Muscle layer of colon (tissue), 2 donors: Measurements from ENCODE around the gene OPCML.

Experiments used
- H3K27ac ChIP-seq: one replicate; pipeline ENCODE4 v1.7.0; 2013; ENCODE audit warnings: low read depth, mild to moderate bottlenecking, low read length, moderate library complexity
- H3K27me3 ChIP-seq, 2 donors: one replicate each; pipeline ENCODE4 v1.7.0; 2013; ENCODE audit warnings: low read length in 2 of 2, mild to moderate bottlenecking in 2 of 2; ENCODE audit not compliant: insufficient read depth in 2 of 2, control insufficient read depth in 1 of 2
- H3K36me3 ChIP-seq: one replicate; pipeline ENCODE4 v1.7.0; 2013; ENCODE audit warnings: mild to moderate bottlenecking, low read length; ENCODE audit not compliant: insufficient read depth
- H3K4me1 ChIP-seq: one replicate; pipeline ENCODE4 v1.7.0; 2013; ENCODE audit warnings: mild to moderate bottlenecking, low read length; ENCODE audit not compliant: insufficient read depth
- H3K4me3 ChIP-seq, 2 donors: one replicate each; pipeline ENCODE4 v1.7.0; 2013; ENCODE audit warnings: low read length in 2 of 2, low read depth in 1 of 2, mild to moderate bottlenecking in 1 of 2, moderate library complexity in 1 of 2
- H3K9ac ChIP-seq: one replicate; pipeline ENCODE4 v1.7.0; 2013; ENCODE audit warnings: low read length
- H3K9me3 ChIP-seq: one replicate; pipeline ENCODE4 v1.7.0; 2013; ENCODE audit warnings: mild to moderate bottlenecking, low read length
- donor health status: abdominal sarcoma.
- donor health status: Adenocarcinoma of cecum.

OPCML gene

GRCh38 chr11:132910011-132910760 lies 622.1 kb downstream of the OPCML start:
- no peaks in the 10 kb centered on the region for H3K4me1 ChIP-seq
- no peak overlapping the region for H3K27ac ChIP-seq

GRCh38 chr11:132909021-132909606 lies 623.2 kb downstream of the OPCML start:
- no peaks in the 10 kb centered on the region for H3K27me3 ChIP-seq
- no peaks in the 10 kb centered on the region for H3K9me3 ChIP-seq
- no peak overlapping the region for H3K4me3 ChIP-seq
- H3K36me3 ChIP-seq = no peaks in the 10 kb centered on the region
- no peaks in the 10 kb centered on the region for H3K4me1 ChIP-seq
- no peak overlapping the region for H3K9ac ChIP-seq
- no peak overlapping the region for H3K27ac ChIP-seq

More at GRCh38 chr11:132910011-132910760, 622.1 kb downstream of the OPCML start:
- Histone ChIP-seq H3K4me3 (no peak overlapping the region), H3K27me3 (no peaks in the 10 kb centered on the region), H3K9me3 (no peaks in the 10 kb centered on the region), H3K9ac (no peak overlapping the region), H3K36me3 (no peaks in the 10 kb centered on the region)

GRCh38 chr11:132908414-132908810 lies 623.9 kb downstream of the OPCML start:
- Histone ChIP-seq H3K9ac (no peak overlapping the region), H3K4me1 (no peaks in the 10 kb centered on the region), H3K9me3 (no peaks in the 10 kb centered on the region), H3K36me3 (no peaks in the 10 kb centered on the region), H3K27ac (no peak overlapping the region), H3K4me3 (no peak overlapping the region), H3K27me3 (no peaks in the 10 kb centered on the region)

GRCh38 chr11:132907651-132908413 lies 624.5 kb downstream of the OPCML start:
- H3K4me3 ChIP-seq = no peak overlapping the region
- H3K4me1 ChIP-seq = no peaks in the 10 kb centered on the region
- H3K27me3 ChIP-seq = no peaks in the 10 kb centered on the region

GRCh38 chr11:132904607-132905006 lies 627.7 kb downstream of the OPCML start:
- no peaks in the 10 kb centered on the region for H3K36me3 ChIP-seq
- H3K27me3 ChIP-seq = no peaks in the 10 kb centered on the region
- H3K9me3 ChIP-seq = no peaks in the 10 kb centered on the region
- no peak overlapping the region for H3K9ac ChIP-seq
- no peaks in the 10 kb centered on the region for H3K4me1 ChIP-seq
- no peak overlapping the region for H3K27ac ChIP-seq
- H3K4me3 ChIP-seq = no peak overlapping the region

More at GRCh38 chr11:132907651-132908413, 624.5 kb downstream of the OPCML start:
- H3K9ac ChIP-seq = no peak overlapping the region
- no peaks in the 10 kb centered on the region for H3K9me3 ChIP-seq
- no peak overlapping the region for H3K27ac ChIP-seq
- no peaks in the 10 kb centered on the region for H3K36me3 ChIP-seq

GRCh38 chr11:132904091-132904490 lies 628.2 kb downstream of the OPCML start:
- H3K4me3 ChIP-seq = no peak overlapping the region
- H3K9me3 ChIP-seq = no peaks in the 10 kb centered on the region
- H3K27me3 ChIP-seq = no peaks in the 10 kb centered on the region
- no peaks in the 10 kb centered on the region for H3K4me1 ChIP-seq
- no peaks in the 10 kb centered on the region for H3K36me3 ChIP-seq
- no peak overlapping the region for H3K27ac ChIP-seq
- H3K9ac ChIP-seq = no peak overlapping the region

- Histone ChIP-seq H3K9ac (no peak overlapping the region), H3K36me3 (no peaks in the 10 kb centered on the region), H3K4me3 (no peak overlapping the region), H3K27me3 (no peaks in the 10 kb centered on the region), H3K9me3 (no peaks in the 10 kb centered on the region), H3K4me1 (no peaks in the 10 kb centered on the region), H3K27ac (no peak overlapping the region)
These were observed 630.4 kb downstream of the OPCML start for GRCh38 chr11:132901638-132902471.

GRCh38 chr11:132898676-132899075 lies 633.6 kb downstream of the OPCML start:
- no peak overlapping the region for H3K4me3 ChIP-seq
- no peaks in the 10 kb centered on the region for H3K36me3 ChIP-seq

GRCh38 chr11:132898021-132898420 lies 634.3 kb downstream of the OPCML start:
- Histone ChIP-seq H3K4me1 (no peaks in the 10 kb centered on the region), H3K36me3 (no peaks in the 10 kb centered on the region), H3K27ac (no peak overlapping the region), H3K9me3 (no peaks in the 10 kb centered on the region), H3K27me3 (no peaks in the 10 kb centered on the region), H3K9ac (no peak overlapping the region), H3K4me3 (no peak overlapping the region)

More at GRCh38 chr11:132898676-132899075, 633.6 kb downstream of the OPCML start:
- Histone ChIP-seq H3K27me3 (no peaks in the 10 kb centered on the region), H3K27ac (no peak overlapping the region), H3K4me1 (no peaks in the 10 kb centered on the region), H3K9ac (no peak overlapping the region), H3K9me3 (no peaks in the 10 kb centered on the region)

GRCh38 chr11:132895340-132895739 lies 637.0 kb downstream of the OPCML start:
- H3K4me1 ChIP-seq = no peaks in the 10 kb centered on the region
- no peak overlapping the region for H3K27ac ChIP-seq
- H3K9ac ChIP-seq = no peak overlapping the region
- H3K9me3 ChIP-seq = no peaks in the 10 kb centered on the region
- H3K36me3 ChIP-seq = no peaks in the 10 kb centered on the region
- H3K4me3 ChIP-seq = no peak overlapping the region
- no peaks in the 10 kb centered on the region for H3K27me3 ChIP-seq

GRCh38 chr11:132894606-132895005 lies 637.7 kb downstream of the OPCML start:
- Histone ChIP-seq H3K27ac (no peak overlapping the region), H3K4me1 (no peaks in the 10 kb centered on the region)

More at GRCh38 chr11:132894606-132895005, 637.7 kb downstream of the OPCML start:
- Histone ChIP-seq H3K27me3 (no peaks in the 10 kb centered on the region), H3K4me3 (no peak overlapping the region), H3K36me3 (no peaks in the 10 kb centered on the region), H3K9ac (no peak overlapping the region), H3K9me3 (no peaks in the 10 kb centered on the region)
